RPMI8226 (cell line): ENCODE measurements around the gene FGF2.
A peak's percentile ranks its signal among the peaks of the same experiment; 100 is the strongest.
"Not testable (repeated sequence)": the region's sequence is repeated elsewhere in the genome, so short reads cannot be mapped to it uniquely, and the experiment has no call there.

ENCODE experiments used
- DNase-seq: peaks from one replicate; pipeline ENCODE4 v3.0.0-alpha.2; 2015

FGF2 gene

GRCh38 chr4:122814426-122814825 is 12.2 kb upstream of the FGF2 start:
- DNase-seq: no peak

DNA sequence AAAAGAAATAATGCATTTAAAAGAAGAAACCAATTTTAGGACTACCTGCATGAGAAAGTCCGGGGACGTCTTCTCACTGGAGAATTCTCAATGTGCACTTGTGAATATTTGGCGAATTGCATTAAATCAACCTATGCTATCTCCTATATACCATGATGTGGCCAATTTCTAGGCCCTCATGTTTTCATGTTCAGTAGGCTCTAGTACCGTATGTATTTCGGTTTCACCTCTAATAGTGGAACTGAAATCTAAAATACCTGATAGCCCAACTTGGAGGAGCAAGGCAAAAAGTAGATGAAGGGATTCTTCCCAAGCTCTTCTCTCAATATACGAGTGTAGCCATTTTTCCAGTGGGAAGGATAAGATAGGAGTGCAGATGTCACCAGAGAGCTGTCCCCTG is 11.4 kb upstream of the FGF2 start:
- DNase-seq: no peak

DNA sequence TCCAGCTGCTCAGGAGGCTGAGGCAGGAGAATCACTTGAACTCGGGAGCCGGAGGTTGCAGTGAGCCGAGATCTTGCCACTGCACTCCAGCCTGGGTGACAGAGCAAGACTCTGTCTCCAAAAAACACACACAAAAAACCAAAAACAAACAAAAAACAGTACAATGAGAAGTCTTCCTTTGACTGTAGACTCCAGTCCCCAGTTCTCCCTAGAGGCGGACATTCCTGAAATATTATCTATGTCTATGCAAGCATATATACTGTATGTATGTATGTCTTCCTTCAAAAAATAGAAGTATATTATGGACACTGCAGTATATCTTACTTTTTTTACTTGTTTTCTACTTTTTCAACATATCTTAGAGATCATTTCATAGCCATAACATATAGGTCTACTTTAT is 10.2 kb upstream of the FGF2 start:
- no peak for DNase-seq

DNA sequence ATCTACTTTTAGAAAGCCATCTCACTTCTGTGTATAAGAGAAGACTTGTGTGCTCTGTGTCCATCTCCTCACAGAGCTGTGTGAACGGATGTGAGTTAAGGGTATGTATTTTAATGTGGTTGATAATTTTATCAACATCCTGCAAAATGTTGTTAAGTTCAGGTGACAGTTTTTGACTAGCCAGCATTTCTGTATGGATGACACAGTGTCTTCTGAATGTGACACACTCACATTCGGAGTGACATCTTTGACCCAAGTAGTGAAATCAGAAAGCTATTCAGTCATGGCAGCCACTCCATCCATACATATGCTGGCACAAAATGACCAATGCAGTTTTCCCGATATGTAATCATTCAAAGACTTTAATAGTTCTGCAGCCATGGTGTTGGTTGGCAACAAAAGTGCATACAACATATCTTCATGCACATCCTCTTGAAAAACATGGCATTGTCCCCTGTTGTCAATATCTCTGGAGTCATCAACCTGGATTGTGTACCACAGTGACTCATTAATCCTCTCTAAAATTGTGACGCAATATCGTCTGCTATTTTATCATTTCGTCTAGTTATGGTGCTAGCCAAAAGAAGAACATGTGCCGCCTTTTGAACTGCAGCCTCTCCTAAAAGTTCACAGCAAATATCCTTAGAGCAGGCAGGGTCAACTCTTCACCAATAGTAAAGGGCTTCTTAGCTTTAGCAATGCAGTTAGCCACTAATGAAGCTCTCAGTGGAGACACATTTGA is 6.8 kb upstream of the FGF2 start:
- DNase-seq: no peak

DNA sequence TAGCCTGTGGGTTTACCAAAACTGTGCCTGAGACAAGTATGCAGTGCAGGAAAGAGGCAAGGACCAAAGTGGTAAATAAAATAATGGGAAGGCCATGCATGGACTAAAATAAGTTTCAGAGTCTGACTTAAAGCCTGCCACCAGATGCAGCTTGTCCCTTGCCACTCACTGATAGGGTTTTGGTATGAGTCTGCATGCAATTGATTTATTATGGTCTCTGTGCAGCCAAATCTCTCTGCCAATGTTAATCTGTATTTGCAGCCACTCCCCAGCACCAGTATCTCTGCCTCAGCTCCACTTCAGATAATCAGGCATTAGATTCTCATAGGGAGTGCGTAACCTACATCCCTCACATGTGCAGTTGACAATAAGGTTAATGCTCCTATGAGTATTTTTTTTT is 5.5 kb upstream of the FGF2 start:
- no peak for DNase-seq

GRCh38 chr4:122822466-122822865 is 4.2 kb upstream of the FGF2 start:
- no peak for DNase-seq

- no peak for DNase-seq
Measured at GRCh38 chr4:122823476-122823875, 3.2 kb upstream of the FGF2 start.

DNA sequence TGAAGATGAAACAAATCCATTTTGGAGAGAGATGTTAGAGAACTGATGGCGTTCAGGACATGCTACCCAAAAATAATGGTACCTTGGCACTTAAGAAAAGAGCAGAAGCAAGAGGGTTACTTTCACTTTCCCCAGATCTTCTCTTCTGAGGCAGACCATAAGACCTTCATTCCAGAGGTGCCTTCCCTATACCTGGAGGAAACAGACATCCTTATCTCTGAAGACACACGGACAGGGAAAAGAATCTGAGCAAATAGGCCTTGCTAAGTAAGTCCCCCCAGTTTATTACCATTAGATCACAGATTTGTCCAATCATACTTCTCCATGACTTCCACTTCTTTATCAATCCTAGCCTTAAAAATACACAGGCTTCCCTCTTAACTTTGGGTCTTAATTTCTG is 2.0 kb upstream of the FGF2 start:
- DNase-seq: no peak

- DNase-seq: no peak
Measured at GRCh38 chr4:122826079-122826527, 528 bp upstream of the FGF2 start.

DNA sequence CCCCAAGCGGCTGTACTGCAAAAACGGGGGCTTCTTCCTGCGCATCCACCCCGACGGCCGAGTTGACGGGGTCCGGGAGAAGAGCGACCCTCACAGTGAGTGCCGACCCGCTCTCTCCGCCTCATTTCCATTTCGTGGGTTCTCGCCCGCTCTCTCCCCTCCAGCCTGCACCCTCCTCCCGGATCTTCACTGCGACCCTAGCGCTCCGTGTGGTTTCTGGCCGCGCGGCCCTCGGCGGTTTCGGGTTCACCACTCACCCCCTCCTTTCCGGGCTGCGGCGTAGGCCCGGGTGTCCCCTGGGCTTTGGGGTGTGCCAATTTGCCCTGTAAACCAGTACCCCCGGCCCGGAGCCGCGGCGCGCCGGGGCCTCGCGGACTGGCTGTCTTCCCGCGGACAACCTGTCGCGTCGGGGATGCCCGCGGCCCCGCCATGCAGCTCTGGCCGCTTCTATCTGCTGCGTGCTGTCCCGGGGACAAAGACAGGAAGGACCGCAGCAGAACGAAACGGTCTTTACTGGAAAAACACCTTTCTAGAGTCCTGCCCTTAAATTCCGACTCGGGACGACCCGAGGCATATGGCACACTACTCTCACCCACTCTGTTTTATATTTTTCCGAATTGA is 737 bp downstream of the FGF2 start:
- DNase-seq: peak; percentile 18

DNA sequence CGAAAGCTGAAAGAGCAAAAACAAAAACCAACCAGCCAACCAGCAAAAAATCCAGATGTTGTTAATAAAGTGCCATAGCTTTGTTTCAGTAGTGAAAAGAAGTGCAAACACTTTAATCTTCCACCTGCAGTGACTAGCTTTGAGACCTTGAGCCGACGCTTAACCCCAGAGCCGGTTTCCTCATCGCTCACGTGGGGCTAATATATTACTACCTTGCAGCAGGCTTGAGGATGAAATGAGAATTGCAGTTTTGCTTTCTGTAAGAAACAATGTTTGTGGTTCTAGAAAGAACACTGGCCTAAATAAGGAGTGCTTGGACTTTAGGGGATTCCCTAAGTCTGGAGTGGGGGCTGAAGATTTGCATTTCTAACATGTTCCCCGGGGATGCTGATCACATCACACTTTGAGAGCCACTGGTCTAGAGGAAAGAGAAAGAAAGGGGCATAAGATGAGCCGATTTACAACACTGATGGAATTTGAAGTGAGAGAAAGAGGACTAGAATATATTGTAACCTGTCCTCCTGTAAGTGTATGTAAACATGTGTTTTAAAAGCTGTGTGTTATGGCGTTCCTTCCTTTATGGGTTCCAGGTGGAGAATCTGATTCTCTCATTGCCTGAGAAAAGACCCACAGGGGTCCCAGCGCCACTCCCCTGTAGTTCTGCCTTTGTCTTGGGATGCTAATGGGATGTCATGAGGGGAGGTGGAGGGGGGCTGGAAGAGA is 1.4 kb downstream of the FGF2 start:
- peak; percentile 36 for DNase-seq

DNA sequence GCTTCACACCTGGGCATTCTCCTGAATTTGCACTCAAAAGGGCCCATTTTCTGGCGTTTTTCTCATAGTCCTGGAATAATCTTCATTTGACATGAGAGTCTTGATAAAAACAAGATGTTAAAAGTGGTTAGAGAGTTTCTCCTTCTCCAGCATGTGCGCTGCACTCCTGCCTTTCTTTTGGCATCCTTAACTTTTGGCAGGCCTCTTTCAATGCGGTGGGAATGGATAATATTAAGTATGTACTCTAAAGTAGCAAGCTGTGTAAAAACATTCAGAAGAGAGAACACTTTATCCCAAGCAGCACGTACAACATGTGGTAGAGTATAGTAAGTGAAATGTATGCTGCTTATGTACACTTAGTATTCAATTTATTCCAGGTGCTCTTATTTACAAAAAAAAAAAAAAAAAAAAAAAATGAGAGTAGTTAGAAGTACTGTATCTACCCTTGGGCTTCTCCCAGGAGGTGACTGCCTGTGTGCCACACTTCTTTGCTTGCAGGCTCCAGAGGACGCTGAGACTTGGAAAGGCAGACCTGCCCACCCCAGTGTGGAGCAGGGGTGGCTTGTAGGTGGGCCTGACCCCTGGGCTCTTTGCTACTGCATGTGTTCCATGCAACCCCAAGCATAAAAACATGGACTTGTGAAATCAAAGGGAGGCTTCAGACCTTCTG is 3.9 kb downstream of the FGF2 start:
- DNase-seq: no peak

- DNase-seq: no peak
Measured at GRCh38 chr4:122831515-122832196, 5.0 kb downstream of the FGF2 start.

- no peak for DNase-seq
Measured at GRCh38 chr4:122832732-122833131, 6.1 kb downstream of the FGF2 start.

- no peak for DNase-seq
Measured at GRCh38 chr4:122833999-122834398, 7.4 kb downstream of the FGF2 start.

- no peak for DNase-seq
Measured at GRCh38 chr4:122836941-122837340, 10.3 kb downstream of the FGF2 start.

DNA sequence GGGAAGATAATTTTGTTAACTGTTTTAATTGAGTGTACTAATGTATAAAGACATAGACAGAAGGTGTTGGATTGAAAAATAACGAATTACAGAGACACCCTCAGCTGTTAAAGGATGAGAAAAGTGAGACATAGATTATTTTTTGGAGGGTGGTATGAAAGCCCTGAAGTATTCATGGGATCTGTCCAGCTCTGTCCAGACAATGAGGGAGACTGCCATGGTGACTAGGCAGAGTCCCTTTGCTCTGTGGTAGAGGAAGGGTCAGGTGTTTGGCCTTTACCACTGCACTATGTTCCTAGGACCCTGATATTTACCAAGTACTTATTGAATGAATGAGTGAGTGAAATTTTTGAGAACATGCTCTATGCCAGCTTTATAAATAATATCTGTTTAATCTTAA is 11.4 kb downstream of the FGF2 start:
- no peak for DNase-seq

GRCh38 chr4:122842392-122842791 is 15.8 kb downstream of the FGF2 start:
- no peak for DNase-seq

GRCh38 chr4:122842984-122843531 is 16.4 kb downstream of the FGF2 start:
- DNase-seq: no peak

- DNase-seq: not testable (repeated sequence)
Measured at GRCh38 chr4:122844391-122844790, 17.8 kb downstream of the FGF2 start.

DNA sequence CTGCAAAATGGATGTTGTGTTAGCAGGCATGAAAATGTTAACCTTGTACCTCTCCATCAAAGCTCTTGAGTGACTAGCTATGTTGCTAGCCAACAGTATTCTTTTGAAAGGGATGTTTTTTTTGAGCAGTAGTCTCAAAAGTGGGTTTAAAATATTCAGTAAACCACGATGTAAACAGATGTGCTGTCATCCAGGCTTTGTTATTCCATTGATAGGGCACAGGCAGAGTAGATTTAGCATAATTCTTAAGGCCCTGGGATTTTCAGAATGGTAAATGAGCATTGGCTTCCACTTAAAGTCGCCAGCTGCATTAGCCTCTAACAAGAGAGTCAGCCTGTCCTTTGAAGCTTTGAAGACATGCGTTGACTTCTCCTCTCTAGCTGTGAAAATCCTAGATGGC is 18.4 kb downstream of the FGF2 start:
- DNase-seq: no peak

- DNase-seq: no peak
Measured at GRCh38 chr4:122845760-122846159, 19.1 kb downstream of the FGF2 start.

GRCh38 chr4:122847931-122848330 is 21.3 kb downstream of the FGF2 start:
- DNase-seq: no peak
